GM23338 (cell line): Measurements from ENCODE around the gene SESN1. TPM values are rescaled to one million over a fixed set of nuclear protein-coding genes. Genes with fewer than 3 reads are reported as not detected.

ENCODE experiments used
- ATAC-seq: fragments of 200-7000 bp; cut with Tn5 transposase; 3 replicates; pipeline ENCODE4 v1.9.1; 2020
- DNase-seq: peaks from one replicate; pipeline ENCODE4 v3.0.0-alpha.2; 2015; ENCODE audit warnings: low spot score
- H2AFZ ChIP-seq: fragments of 200-600 bp; sonication (generic); 2 replicates; pipeline ENCODE4 v1.8.0; 2016; ENCODE audit warnings: antibody characterized with exemption, mild to moderate bottlenecking, moderate library complexity
- H3F3A ChIP-seq: fragments of 200-600 bp; sonication (generic); replicated peaks from 2 replicates; pipeline ENCODE4 v1.8.0; 2017; ENCODE audit warnings: antibody characterized with exemption, mixed run types, low read depth
- H3K27ac ChIP-seq: fragments of 200-600 bp; sonication (generic); 2 replicates; pipeline ENCODE4 v1.6.1; 2016; ENCODE audit warnings: low read depth
- H3K27me3 ChIP-seq: fragments of 200-600 bp; sonication (generic); 2 replicates; pipeline ENCODE4 v1.8.0; 2016; ENCODE audit warnings: mild to moderate bottlenecking, mixed run types, moderate library complexity; ENCODE audit not compliant: insufficient read depth
- H3K36me3 ChIP-seq: fragments of 200-600 bp; sonication (generic); 2 replicates; pipeline ENCODE4 v1.8.0; 2016; ENCODE audit warnings: mild to moderate bottlenecking; ENCODE audit not compliant: insufficient read depth
- H3K4me1 ChIP-seq: fragments of 200-600 bp; sonication (generic); 2 replicates; pipeline ENCODE4 v1.8.0; 2016; ENCODE audit warnings: mild to moderate bottlenecking, moderate library complexity; ENCODE audit not compliant: insufficient read depth
- H3K4me2 ChIP-seq: fragments of 200-600 bp; sonication (generic); 2 replicates; pipeline ENCODE4 v1.7.1; 2017; ENCODE audit warnings: mixed run types
- H3K4me3 ChIP-seq: fragments of 200-600 bp; sonication (generic); 2 replicates; pipeline ENCODE4 v1.6.1; 2016; ENCODE audit warnings: mixed run types
- H3K79me2 ChIP-seq: fragments of 200-600 bp; sonication (generic); replicated peaks from 2 replicates; pipeline ENCODE4 v1.8.0; 2017; ENCODE audit warnings: mild to moderate bottlenecking; ENCODE audit not compliant: insufficient read depth
- H3K9me2 ChIP-seq: fragments of 200-600 bp; sonication (generic); 2 replicates; pipeline ENCODE4 v1.8.0; 2017; ENCODE audit not compliant: insufficient read depth
- H4K20me1 ChIP-seq: fragments of 200-600 bp; sonication (generic); replicated peaks from 2 replicates; pipeline ENCODE4 v1.8.0; 2017; ENCODE audit warnings: mild to moderate bottlenecking; ENCODE audit not compliant: insufficient read depth
- H3K27ac Mint-ChIP-seq: 2 replicates; pipeline ENCODE4 v1.8.0; 2020; ENCODE audit warnings: inconsistent platforms, mild to moderate bottlenecking, moderate library complexity, mixed read lengths
- H3K27me3 Mint-ChIP-seq: 3 replicates; pipeline ENCODE4 v1.8.0; 2022; ENCODE audit warnings: low read depth, mild to moderate bottlenecking, moderate library complexity, mixed read lengths, inconsistent platforms; ENCODE audit not compliant: insufficient read depth, poor library complexity
- H3K36me3 Mint-ChIP-seq: 3 replicates; pipeline ENCODE4 v1.8.0; 2021; ENCODE audit warnings: low read depth, mild to moderate bottlenecking, inconsistent platforms, moderate library complexity, mixed read lengths
- H3K4me1 Mint-ChIP-seq: 3 replicates; pipeline ENCODE4 v1.8.0; 2020; ENCODE audit warnings: mild to moderate bottlenecking, inconsistent platforms, mixed read lengths
- H3K4me3 Mint-ChIP-seq: 3 replicates; pipeline ENCODE4 v1.8.0; 2021; ENCODE audit warnings: moderate library complexity, mild to moderate bottlenecking, inconsistent platforms, mixed read lengths
- H3K9me3 Mint-ChIP-seq: 3 replicates; pipeline ENCODE4 v1.8.0; 2020; ENCODE audit warnings: moderate library complexity, mild to moderate bottlenecking, inconsistent platforms, mixed read lengths
- CREB1 ChIP-seq: fragments of 250-450 bp; sonication (Bioruptor Pico); IDR thresholded peaks from 2 replicates; pipeline ENCODE4 v1.5.0; 2020; ENCODE audit warnings: low read depth, mild to moderate bottlenecking, moderate library complexity
- EZH2 ChIP-seq: fragments of 200-600 bp; sonication (generic); IDR thresholded peaks from one replicate; pipeline ENCODE4 v1.8.0; 2017; ENCODE audit warnings: antibody characterized with exemption, mild to moderate bottlenecking, low read depth; ENCODE audit not compliant: unreplicated experiment
- EZH2phosphoT487 ChIP-seq: fragments of 200-600 bp; sonication (generic); IDR thresholded peaks from one replicate; pipeline ENCODE4 v1.8.1; 2018; ENCODE audit warnings: antibody characterized with exemption; ENCODE audit not compliant: unreplicated experiment
- JUNB ChIP-seq: IDR thresholded peaks from one replicate; pipeline ENCODE4 v1.6.1; 2016; ENCODE audit warnings: antibody characterized with exemption; ENCODE audit not compliant: unreplicated experiment
- NANOG ChIP-seq: IDR thresholded peaks from 2 replicates; pipeline ENCODE4 v1.6.1; 2016; ENCODE audit warnings: antibody characterized with exemption, borderline replicate concordance
- POLR2AphosphoS5 ChIP-seq: IDR thresholded peaks from 2 replicates; pipeline ENCODE4 v1.6.1; 2016; ENCODE audit warnings: antibody characterized with exemption, low read depth
- STAT1 ChIP-seq: IDR thresholded peaks from one replicate; pipeline ENCODE4 v1.6.1; 2016; ENCODE audit warnings: antibody characterized with exemption; ENCODE audit not compliant: unreplicated experiment
- ZNF114 ChIP-seq: fragments of 250-450 bp; sonication (Bioruptor Pico); IDR thresholded peaks from 2 replicates; pipeline ENCODE4 v1.5.0; 2020; ENCODE audit warnings: mild to moderate bottlenecking, moderate library complexity
- ZNF331 ChIP-seq: fragments of 250-450 bp; sonication (Bioruptor Pico); IDR thresholded peaks from 2 replicates; pipeline ENCODE4 v1.5.0; 2020; ENCODE audit warnings: low read depth, mild to moderate bottlenecking, moderate library complexity
- polyA plus RNA-seq: library from polyadenylated mRNA; unstranded; fragments of >200 nt; fragmentation: Nextera tagmentation; extraction: Ambion mirVana; gene quantifications from 2 replicates; pipeline ENCODE4 v1.2.1, GENCODE V29; 2016
- total RNA-seq: library from RNA; depleted of rRNA; stranded (reverse); fragments of >200 nt; shearing (Covaris generic); gene quantifications from 2 replicates; pipeline ENCODE4 v1.2.3, GENCODE V29; 2014
- TF ChIP-seq, protein P1 (sequence below): fragments of 250-450 bp; sonication (Bioruptor Pico); IDR thresholded peaks from 2 replicates; pipeline ENCODE4 v1.5.0; 2020; ENCODE audit warnings: mild to moderate bottlenecking, moderate library complexity
- TF ChIP-seq, protein P2 (sequence below): IDR thresholded peaks from 2 replicates; pipeline ENCODE4 v1.6.1; 2016; ENCODE audit warnings: antibody characterized with exemption
- TF ChIP-seq, protein P3 (sequence below): IDR thresholded peaks from one replicate; pipeline ENCODE4 v1.6.1; 2018; ENCODE audit warnings: antibody characterized with exemption; ENCODE audit not compliant: unreplicated experiment
- TF ChIP-seq, protein P4 (sequence below), 2 experiments: fragments of 200-600 bp in 1 of 2; sonication (generic) in 1 of 2; conservative IDR thresholded peaks; 2 replicates each; pipeline versions ENCODE4 v1.5.1 to v1.6.1; 2016 to 2017; ENCODE audit warnings: antibody characterized with exemption in 2 of 2, low read depth in 2 of 2, mild to moderate bottlenecking in 2 of 2, moderate library complexity in 1 of 2

The SESN1 gene
- total and polyA plus RNA-seq, 2 experiments from 2014 or later = 26.2 to 36.4 TPM

DNA sequence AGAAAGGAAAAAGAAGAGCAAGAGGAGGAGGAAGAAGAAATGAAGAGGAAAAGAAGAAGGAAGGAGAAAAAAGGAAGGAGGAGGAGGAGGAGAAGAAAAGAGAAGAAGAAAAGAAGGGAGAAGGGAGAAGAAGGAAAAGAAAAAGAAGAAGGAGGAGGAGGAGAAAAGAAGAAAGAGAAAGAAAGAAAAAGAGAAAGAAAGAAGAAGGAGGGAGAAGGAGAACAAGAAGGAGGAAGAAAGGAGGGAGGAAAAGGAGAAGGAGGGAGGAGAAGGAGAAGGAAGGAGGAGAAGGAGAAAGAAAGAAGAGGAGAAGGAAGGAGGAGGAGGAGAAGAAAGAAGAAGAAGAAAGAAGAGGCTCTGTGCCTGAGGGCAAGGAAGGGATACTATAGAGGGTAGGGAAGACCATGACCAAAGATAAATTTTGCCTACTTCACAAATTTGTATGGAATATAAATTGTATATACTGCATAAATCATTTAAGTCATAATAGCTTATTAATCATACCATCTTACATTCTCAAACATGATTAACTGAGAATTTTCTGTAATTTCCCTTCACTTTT lies 55.7 kb downstream of the SESN1 start:
- no peak for ATAC-seq
- TF ChIP-seq ZNF331 (no peak), EZH2phosphoT487 (no peak), JUNB (no peak), EZH2 (no peak), CREB1 (no peak), NANOG (no peak), POLR2AphosphoS5 (no peak), STAT1 (no peak), ZNF114 (CRISPR knock-in tag) (no peak)
- TF ChIP-seq, protein P1, sequence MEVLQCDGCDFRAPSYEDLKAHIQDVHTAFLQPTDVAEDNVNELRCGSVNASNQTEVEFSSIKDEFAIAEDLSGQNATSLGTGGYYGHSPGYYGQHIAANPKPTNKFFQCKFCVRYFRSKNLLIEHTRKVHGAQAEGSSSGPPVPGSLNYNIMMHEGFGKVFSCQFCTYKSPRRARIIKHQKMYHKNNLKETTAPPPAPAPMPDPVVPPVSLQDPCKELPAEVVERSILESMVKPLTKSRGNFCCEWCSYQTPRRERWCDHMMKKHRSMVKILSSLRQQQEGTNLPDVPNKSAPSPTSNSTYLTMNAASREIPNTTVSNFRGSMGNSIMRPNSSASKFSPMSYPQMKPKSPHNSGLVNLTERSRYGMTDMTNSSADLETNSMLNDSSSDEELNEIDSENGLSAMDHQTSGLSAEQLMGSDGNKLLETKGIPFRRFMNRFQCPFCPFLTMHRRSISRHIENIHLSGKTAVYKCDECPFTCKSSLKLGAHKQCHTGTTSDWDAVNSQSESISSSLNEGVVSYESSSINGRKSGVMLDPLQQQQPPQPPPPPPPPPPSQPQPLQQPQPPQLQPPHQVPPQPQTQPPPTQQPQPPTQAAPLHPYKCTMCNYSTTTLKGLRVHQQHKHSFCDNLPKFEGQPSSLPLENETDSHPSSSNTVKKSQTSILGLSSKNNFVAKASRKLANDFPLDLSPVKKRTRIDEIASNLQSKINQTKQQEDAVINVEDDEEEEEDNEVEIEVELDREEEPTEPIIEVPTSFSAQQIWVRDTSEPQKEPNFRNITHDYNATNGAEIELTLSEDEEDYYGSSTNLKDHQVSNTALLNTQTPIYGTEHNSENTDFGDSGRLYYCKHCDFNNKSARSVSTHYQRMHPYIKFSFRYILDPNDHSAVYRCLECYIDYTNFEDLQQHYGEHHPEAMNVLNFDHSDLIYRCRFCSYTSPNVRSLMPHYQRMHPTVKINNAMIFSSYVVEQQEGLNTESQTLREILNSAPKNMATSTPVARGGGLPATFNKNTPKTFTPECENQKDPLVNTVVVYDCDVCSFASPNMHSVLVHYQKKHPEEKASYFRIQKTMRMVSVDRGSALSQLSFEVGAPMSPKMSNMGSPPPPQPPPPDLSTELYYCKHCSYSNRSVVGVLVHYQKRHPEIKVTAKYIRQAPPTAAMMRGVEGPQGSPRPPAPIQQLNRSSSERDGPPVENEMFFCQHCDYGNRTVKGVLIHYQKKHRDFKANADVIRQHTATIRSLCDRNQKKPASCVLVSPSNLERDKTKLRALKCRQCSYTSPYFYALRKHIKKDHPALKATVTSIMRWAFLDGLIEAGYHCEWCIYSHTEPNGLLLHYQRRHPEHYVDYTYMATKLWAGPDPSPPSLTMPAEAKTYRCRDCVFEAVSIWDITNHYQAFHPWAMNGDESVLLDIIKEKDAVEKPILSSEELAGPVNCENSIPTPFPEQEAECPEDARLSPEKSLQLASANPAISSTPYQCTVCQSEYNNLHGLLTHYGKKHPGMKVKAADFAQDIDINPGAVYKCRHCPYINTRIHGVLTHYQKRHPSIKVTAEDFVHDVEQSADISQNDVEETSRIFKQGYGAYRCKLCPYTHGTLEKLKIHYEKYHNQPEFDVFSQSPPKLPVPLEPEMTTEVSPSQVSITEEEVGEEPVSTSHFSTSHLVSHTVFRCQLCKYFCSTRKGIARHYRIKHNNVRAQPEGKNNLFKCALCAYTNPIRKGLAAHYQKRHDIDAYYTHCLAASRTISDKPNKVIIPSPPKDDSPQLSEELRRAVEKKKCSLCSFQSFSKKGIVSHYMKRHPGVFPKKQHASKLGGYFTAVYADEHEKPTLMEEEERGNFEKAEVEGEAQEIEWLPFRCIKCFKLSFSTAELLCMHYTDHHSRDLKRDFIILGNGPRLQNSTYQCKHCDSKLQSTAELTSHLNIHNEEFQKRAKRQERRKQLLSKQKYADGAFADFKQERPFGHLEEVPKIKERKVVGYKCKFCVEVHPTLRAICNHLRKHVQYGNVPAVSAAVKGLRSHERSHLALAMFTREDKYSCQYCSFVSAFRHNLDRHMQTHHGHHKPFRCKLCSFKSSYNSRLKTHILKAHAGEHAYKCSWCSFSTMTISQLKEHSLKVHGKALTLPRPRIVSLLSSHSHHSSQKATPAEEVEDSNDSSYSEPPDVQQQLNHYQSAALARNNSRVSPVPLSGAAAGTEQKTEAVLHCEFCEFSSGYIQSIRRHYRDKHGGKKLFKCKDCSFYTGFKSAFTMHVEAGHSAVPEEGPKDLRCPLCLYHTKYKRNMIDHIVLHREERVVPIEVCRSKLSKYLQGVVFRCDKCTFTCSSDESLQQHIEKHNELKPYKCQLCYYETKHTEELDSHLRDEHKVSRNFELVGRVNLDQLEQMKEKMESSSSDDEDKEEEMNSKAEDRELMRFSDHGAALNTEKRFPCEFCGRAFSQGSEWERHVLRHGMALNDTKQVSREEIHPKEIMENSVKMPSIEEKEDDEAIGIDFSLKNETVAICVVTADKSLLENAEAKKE (CRISPR knock-in tag) = no peak
- TF ChIP-seq, protein P2, sequence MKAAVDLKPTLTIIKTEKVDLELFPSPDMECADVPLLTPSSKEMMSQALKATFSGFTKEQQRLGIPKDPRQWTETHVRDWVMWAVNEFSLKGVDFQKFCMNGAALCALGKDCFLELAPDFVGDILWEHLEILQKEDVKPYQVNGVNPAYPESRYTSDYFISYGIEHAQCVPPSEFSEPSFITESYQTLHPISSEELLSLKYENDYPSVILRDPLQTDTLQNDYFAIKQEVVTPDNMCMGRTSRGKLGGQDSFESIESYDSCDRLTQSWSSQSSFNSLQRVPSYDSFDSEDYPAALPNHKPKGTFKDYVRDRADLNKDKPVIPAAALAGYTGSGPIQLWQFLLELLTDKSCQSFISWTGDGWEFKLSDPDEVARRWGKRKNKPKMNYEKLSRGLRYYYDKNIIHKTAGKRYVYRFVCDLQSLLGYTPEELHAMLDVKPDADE = no peak
- TF ChIP-seq, protein P3, sequence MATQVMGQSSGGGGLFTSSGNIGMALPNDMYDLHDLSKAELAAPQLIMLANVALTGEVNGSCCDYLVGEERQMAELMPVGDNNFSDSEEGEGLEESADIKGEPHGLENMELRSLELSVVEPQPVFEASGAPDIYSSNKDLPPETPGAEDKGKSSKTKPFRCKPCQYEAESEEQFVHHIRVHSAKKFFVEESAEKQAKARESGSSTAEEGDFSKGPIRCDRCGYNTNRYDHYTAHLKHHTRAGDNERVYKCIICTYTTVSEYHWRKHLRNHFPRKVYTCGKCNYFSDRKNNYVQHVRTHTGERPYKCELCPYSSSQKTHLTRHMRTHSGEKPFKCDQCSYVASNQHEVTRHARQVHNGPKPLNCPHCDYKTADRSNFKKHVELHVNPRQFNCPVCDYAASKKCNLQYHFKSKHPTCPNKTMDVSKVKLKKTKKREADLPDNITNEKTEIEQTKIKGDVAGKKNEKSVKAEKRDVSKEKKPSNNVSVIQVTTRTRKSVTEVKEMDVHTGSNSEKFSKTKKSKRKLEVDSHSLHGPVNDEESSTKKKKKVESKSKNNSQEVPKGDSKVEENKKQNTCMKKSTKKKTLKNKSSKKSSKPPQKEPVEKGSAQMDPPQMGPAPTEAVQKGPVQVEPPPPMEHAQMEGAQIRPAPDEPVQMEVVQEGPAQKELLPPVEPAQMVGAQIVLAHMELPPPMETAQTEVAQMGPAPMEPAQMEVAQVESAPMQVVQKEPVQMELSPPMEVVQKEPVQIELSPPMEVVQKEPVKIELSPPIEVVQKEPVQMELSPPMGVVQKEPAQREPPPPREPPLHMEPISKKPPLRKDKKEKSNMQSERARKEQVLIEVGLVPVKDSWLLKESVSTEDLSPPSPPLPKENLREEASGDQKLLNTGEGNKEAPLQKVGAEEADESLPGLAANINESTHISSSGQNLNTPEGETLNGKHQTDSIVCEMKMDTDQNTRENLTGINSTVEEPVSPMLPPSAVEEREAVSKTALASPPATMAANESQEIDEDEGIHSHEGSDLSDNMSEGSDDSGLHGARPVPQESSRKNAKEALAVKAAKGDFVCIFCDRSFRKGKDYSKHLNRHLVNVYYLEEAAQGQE = no peak
- TF ChIP-seq, protein P4, sequence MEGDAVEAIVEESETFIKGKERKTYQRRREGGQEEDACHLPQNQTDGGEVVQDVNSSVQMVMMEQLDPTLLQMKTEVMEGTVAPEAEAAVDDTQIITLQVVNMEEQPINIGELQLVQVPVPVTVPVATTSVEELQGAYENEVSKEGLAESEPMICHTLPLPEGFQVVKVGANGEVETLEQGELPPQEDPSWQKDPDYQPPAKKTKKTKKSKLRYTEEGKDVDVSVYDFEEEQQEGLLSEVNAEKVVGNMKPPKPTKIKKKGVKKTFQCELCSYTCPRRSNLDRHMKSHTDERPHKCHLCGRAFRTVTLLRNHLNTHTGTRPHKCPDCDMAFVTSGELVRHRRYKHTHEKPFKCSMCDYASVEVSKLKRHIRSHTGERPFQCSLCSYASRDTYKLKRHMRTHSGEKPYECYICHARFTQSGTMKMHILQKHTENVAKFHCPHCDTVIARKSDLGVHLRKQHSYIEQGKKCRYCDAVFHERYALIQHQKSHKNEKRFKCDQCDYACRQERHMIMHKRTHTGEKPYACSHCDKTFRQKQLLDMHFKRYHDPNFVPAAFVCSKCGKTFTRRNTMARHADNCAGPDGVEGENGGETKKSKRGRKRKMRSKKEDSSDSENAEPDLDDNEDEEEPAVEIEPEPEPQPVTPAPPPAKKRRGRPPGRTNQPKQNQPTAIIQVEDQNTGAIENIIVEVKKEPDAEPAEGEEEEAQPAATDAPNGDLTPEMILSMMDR (conservative IDR thresholded peaks at IDR 0.05; ENCODE audit: low read depth in 2 of 2) = no peak
- Histone ChIP-seq H3K27ac (no peak overlapping the region), H3F3A (no peaks in the 10 kb centered on the region), H3K4me2 (0 out of 2 replicates have a peak overlapping the region, but pooled peaks have one; percentile 39), H4K20me1 (no peaks in the 10 kb centered on the region), H2AFZ (no peak overlapping the region), H3K4me3 (no peak overlapping the region), H3K79me2 (no peaks in the 10 kb centered on the region), H3K36me3 (no peaks in the 10 kb centered on the region), H3K9me2 (no peaks in the 10 kb centered on the region), H3K27me3 (no peaks in the 10 kb centered on the region), H3K4me1 (peaks cover 4% of the 10 kb centered on the region; the same call in 1 of the 2 replicates)
- no peak overlapping the region for H3K27ac Mint-ChIP-seq
- H3K4me1 Mint-ChIP-seq = peaks cover 2% of the 10 kb centered on the region; the same call in 1 of the 3 replicates
- no peak overlapping the region for H3K4me3 Mint-ChIP-seq
- DNase-seq = no peak
- no peaks in the 10 kb centered on the region for H3K9me3 Mint-ChIP-seq
- H3K27me3 Mint-ChIP-seq = no peaks in the 10 kb centered on the region
- no peaks in the 10 kb centered on the region for H3K36me3 Mint-ChIP-seq
